NCI-H748 (cell line): Measurements from ENCODE around the gene TMEM131L.

Source experiments
- DNase-seq: peaks from one replicate; lab custom pipeline; 2025; ENCODE audit not compliant: unreplicated experiment; lab: John Stamatoyannopoulos, UW

The TMEM131L gene

GRCh38 chr4:153610623-153611376 is 144.6 kb downstream of the TMEM131L start:
- DNase-seq = no peak

DNA sequence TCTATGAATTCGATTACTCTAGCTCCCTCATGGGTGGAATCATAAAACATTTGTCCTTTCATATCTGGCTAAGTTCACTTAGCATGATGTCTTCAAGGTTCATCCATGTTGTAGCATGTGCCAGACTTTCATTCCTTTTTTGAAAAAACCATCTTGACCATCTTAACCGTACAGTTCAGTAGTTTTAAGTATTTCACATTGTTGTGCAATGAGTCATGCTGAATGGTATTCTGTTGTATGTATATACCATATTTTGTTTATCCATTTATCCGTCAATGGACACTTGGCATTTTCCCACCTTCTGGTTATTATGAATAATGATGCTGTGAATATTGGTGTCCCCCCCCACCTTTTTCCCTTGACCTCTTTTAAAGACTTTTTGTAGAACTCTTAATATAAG is 145.5 kb downstream of the TMEM131L start:
- no peak for DNase-seq

GRCh38 chr4:153612878-153613277 is 146.7 kb downstream of the TMEM131L start:
- no peak for DNase-seq

- no peak for DNase-seq
These were observed 149.9 kb downstream of the TMEM131L start for GRCh38 chr4:153616006-153616555.

GRCh38 chr4:153618833-153619232 is 152.7 kb downstream of the TMEM131L start:
- no peak for DNase-seq

DNA sequence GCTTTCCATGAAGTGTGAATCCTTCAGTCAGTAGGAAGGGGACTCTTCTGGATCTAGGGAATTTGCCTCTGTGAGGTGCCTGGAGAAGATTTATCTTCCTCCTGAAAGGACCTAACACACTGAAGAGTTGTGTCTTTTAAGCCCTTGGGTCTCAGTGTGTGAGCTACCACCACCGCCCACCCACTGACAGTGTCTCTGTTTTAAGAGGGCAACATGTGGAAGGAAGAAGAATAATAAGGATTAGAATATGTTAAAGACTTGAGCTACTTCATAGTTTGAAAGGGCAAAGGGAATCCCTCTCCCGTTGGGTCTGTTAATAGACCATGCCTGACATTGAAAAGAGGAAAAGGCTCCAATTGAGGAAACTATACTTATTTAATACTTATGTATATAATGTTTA is 153.7 kb downstream of the TMEM131L start:
- no peak for DNase-seq

DNA sequence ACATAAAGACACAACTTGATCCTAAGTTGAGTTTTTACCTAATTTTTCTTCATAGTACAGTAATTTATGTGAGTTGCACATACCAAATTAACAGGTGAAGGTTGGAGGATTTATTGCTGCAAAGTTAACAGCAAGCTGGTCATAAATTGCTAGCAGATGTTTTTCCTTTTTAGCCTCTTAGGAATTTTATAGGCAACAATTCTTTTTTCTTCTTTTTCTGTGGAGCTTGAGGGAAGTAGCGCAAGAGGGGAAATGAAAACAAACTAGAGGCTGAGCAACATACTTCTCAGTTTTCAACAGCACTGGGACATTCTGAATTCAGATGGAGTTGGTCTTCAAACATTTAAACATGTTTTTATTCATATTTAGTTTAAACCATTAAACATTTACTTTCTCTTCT is 154.2 kb downstream of the TMEM131L start:
- DNase-seq = no peak

DNA sequence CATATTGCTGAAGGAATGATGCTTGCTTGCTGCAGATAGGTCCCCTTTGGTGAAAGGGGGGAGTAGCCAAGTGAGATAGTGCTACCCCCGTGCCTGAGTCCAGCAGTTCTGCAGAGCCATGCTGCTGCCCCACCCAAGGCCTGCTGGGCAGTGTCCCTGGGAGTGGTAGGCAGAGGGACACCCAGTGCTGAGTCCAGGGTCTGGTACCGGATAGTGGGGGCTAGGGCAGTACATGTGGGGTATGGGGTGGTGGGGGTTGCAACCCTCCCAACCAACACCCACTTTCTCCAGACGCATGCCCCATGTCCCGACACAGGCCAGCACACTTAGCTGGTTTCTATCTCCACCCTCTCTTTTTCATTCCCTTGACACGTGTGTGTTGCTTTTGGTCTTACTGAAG is 155.9 kb downstream of the TMEM131L start:
- DNase-seq = no peak

- no peak for DNase-seq
These were observed 156.6 kb downstream of the TMEM131L start for GRCh38 chr4:153622778-153623240.

DNA sequence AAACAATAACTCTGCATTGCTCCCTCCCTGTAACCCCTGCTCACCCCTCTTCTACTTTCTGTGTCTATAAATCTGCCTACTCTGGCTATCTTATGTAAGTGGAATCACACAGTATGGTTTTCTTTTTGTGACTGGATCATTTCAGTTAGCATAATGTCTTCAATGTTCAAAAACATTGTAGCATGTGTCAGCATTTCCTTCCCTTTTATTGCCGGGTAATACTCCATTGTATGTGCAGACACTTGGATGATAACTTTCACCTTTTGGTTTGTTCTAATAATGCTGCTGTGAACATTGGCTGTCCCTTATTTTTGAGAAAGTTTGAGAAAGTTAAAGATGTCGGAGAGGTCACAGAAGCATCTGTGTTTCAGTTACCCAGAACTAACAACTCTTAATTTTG is 157.3 kb downstream of the TMEM131L start:
- DNase-seq = no peak

DNA sequence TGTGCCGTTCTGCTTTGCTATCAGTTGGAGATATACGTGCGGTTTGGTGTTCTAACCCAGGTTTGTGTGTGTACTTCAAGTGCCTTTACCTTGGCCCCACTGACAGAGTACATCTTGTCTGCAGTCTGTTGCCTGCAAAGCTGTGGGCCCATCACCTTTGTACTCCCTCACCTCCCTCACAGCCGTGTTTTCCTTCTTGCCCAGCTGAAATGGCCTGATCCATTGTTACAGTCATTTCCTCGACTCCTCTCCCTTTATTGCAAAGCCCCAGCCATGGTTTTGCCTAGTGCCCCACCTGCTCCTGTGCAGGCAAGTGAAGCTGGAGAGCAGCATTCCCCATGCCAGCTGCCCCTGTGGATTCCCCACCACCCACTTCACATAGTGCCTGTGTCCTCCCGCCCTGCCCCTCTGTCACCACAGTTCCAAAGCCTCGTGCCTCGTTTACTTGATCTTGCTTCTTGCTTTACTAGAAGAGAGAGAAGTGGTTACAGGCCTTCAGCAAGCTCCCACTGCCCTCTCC is 162.7 kb downstream of the TMEM131L start:
- no peak for DNase-seq

- no peak for DNase-seq
These were observed 163.6 kb downstream of the TMEM131L start for GRCh38 chr4:153629776-153630175.

- DNase-seq = peak; percentile 20
These were observed 168.7 kb downstream of the TMEM131L start for GRCh38 chr4:153634738-153635353.

GRCh38 chr4:153635846-153636245 is 169.7 kb downstream of the TMEM131L start:
- no peak for DNase-seq

DNA sequence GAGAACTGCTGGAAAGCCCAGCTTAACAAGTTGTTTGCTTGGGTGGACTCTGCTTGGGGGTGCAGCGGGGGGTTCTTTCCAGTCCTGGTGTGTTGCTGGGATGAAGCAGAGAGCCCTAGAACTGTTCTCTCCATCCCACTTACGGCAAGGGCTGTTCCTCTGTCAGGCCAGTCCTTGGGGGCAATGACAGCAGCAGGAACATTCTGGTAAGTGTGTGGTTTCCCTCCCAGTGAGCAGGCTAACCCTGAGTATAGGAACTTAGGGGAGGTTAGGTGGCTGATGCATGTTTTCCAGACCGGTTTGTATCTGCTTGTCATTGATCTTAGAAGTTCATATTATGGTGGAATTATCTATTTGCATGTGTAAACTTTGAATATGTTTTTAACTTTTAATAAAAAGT is 171.0 kb downstream of the TMEM131L start:
- DNase-seq = no peak

GRCh38 chr4:153638011-153638410 is 171.9 kb downstream of the TMEM131L start:
- no peak for DNase-seq

DNA sequence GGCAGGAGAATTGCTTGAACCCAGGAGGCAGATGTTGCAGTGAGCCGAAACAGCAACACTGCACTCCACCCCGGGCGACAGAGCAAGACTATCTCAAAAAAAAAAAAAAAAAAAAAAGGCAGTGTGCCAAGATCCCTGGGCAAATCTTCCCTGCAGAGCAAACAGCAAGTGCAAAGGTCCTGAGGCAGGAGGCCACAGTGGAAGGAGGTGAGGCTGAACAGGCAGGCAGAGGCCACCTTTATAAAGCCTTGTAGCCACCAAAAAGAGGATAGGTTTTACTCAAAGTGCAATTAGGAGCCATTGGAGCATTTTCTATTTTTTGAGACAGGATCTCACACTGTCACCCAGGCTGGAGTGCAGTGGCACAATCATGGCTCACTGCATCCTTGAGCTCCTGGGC is 172.8 kb downstream of the TMEM131L start:
- no peak for DNase-seq

DNA sequence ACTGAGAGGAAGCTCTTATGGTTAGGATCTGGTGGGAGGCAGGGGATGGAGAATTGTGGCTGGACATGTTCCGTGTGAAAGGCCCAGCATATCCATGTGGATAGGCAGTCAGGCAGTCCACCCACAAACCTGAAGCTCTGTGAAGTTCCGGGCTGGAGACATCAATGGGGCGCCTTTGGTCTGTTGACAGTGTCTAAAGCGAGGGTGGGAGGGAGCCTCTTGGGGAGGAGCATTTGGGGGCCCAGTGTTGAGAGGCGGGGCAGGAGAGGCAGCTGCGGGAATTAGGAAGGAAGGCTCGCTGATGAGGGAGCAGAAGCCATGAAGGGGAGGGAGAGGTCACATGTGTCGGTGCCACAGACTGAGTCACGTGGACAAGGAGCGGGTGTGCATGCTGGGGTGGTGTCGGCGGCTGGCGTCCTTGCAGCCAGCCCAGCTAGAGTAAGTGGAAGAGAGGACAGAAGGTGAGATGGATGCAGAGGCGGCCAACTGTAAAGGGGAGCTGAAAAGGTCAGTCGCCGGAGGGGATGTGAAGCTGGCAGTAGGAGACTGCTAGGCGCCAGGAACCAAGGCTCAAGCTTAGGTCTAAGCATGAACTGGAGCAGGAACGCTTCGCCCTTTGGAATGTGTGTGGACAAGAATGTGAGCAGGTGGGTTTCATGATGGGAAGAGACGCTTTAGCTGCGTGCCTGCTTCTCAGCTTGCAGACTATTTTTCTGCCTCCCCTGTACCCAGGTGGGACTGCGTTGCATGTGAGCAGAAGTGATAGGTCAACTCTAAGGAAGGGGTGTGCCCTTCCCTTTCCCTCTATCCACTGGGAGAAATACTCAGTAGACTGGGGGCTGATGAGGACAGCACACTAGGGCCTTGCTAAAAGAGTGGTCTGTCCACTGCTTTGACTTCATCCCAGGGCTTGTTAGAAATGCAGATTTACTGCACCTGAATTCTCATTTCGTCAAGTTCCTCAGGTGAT is 174.0 kb downstream of the TMEM131L start:
- DNase-seq = no peak

- DNase-seq = no peak
These were observed 175.4 kb downstream of the TMEM131L start for GRCh38 chr4:153641532-153641931.

GRCh38 chr4:153643406-153644383 is 177.5 kb downstream of the TMEM131L start:
- DNase-seq = peak; percentile 54
